Left lung (tissue), 10 donors: ENCODE data around the gene TXNDC12. TPM values are rescaled to one million over a fixed set of nuclear protein-coding genes. Genes with fewer than 3 reads are reported as not detected.

Source experiments
- ATAC-seq: fragments of 200-7000 bp; cut with Tn5 transposase; one replicate; pipeline ENCODE4 v1.9.1; 2020; ENCODE audit warnings: moderate library complexity
- DNase-seq, 4 donors: peaks; one replicate each; pipeline ENCODE4 v3.0.0-alpha.2; 2013 to 2020
- H3K27ac ChIP-seq, 2 donors: fragments of 200-600 bp; sonication (generic) in 1 of 2; one replicate each; pipeline versions ENCODE4 v1.5.0 to v1.8.0; 2020 to 2021
- H3K27me3 ChIP-seq, 2 donors: fragments of 200-600 bp; sonication (generic) in 1 of 2; one replicate each; pipeline versions ENCODE4 v1.5.0 to v1.8.0; 2020 to 2021
- H3K36me3 ChIP-seq, 2 donors: fragments of 200-600 bp; sonication (generic) in 1 of 2; one replicate each; pipeline versions ENCODE4 v1.5.0 to v1.8.0; 2020 to 2021
- H3K4me1 ChIP-seq, 2 donors: fragments of 200-600 bp; one replicate each; pipeline ENCODE4 v1.8.0; 2021
- H3K4me3 ChIP-seq, 2 donors: fragments of 200-600 bp; sonication (generic) in 1 of 2; one replicate each; pipeline versions ENCODE4 v1.5.0 to v1.8.0; 2020 to 2021; ENCODE audit warnings: mild to moderate bottlenecking in 1 of 2
- H3K9me3 ChIP-seq, 2 donors: fragments of 200-600 bp; sonication (generic) in 1 of 2; one replicate each; pipeline versions ENCODE4 v1.5.0 to v1.8.0; 2020 to 2021
- intact Hi-C, 2 donors: fragments of 100-400 bp; cut with DNase I; formaldehyde crosslinking; loops; one replicate each; pipeline versions ENCODE4 v1.11.2 to v1.14.2; 2022
- polyA plus RNA-seq, 6 donors: library from polyadenylated mRNA; unstranded; fragments of 120-200 nt; gene quantifications; one replicate each; pipeline ENCODE4 v1.2.1, GENCODE V29; 2013; ENCODE audit not compliant: insufficient read length in 6 of 6
- total RNA-seq, 2 donors: library from RNA; stranded (reverse); fragmentation: NEBNext Ultra II Directional; extraction: Animal tissue kit (Norgen Biotek cat#: 25700); gene quantifications; one replicate each; pipeline ENCODE4 v1.2.1, GENCODE V29; 2021
- TF ChIP-seq, protein P1 (sequence below), 2 donors: fragments of 200-600 bp; sonication (generic) in 1 of 2; IDR thresholded peaks; one replicate each; pipeline versions ENCODE4 v1.5.0 to v1.8.0; 2021; ENCODE audit warnings: antibody characterized with exemption in 2 of 2
- donor health status: DM: no; HTN: yes; CAD: no.
- donor health status: DM: no; HTN: no; CAD: no.

Gene TXNDC12
- total and polyA plus RNA-seq, 8 donors = 43.5 to 60.8 (median 56.4) TPM

DNA sequence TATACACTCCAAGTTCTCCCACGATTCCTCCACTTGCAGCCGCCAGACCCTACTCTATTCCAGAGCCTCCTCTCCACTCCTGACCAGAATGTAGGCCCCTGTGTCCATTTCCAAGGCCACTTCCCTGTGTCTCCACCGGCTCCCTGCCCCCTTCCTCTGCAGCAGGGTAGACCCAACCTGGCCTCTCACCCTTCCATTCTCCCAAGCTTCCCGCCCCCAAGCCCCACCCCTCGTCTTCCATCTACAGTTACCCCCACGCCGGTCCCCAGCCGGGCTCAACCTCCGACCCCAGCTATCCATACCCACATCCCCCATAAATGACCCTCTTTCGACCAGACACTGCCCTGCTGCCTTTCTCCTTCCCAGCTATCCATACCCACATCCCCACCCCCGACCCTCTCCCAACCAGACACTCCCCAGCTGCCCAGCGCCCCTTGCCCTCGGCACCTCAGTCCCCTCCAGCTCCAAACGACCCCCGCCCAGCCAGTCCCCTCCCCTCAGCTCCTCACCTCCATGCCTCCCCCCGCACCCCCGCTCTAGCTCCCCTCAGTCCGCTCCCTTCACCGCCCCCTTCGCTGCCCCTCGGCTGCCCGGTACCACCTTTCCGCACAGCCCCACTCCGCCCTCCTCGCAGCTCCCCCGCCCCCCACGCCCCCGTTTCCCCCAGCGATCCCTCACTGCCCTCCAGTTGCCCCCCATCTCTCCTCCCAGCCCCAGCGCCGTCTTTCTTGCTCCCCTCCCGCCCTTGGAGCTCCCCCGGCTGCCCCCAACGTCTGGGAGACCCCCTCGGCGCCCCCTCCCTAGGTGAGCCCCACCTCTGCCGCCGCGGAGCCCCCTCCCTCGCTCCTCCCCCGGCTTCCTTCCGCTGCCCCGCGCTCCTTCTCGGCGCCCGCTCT is 65.2 kb downstream of the TXNDC12 start:
- intact Hi-C loops = no loop called here
- no peaks in the 10 kb centered on the region for H3K9me3 ChIP-seq
- peaks cover 36 to 72% of the 10 kb centered on the region in 2 donors for H3K27me3 ChIP-seq
- no peak overlapping the region for H3K27ac ChIP-seq
- ATAC-seq (no peak), DNase-seq (no peak)
- TF ChIP-seq, protein P1, sequence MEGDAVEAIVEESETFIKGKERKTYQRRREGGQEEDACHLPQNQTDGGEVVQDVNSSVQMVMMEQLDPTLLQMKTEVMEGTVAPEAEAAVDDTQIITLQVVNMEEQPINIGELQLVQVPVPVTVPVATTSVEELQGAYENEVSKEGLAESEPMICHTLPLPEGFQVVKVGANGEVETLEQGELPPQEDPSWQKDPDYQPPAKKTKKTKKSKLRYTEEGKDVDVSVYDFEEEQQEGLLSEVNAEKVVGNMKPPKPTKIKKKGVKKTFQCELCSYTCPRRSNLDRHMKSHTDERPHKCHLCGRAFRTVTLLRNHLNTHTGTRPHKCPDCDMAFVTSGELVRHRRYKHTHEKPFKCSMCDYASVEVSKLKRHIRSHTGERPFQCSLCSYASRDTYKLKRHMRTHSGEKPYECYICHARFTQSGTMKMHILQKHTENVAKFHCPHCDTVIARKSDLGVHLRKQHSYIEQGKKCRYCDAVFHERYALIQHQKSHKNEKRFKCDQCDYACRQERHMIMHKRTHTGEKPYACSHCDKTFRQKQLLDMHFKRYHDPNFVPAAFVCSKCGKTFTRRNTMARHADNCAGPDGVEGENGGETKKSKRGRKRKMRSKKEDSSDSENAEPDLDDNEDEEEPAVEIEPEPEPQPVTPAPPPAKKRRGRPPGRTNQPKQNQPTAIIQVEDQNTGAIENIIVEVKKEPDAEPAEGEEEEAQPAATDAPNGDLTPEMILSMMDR (IDR thresholded peaks at IDR 0.05) = no peak
- no peaks in the 10 kb centered on the region for H3K4me1 ChIP-seq
- no peaks in the 10 kb centered on the region for H3K36me3 ChIP-seq
- peak overlapping the region; percentile 22 to 36 for H3K4me3 ChIP-seq

DNA sequence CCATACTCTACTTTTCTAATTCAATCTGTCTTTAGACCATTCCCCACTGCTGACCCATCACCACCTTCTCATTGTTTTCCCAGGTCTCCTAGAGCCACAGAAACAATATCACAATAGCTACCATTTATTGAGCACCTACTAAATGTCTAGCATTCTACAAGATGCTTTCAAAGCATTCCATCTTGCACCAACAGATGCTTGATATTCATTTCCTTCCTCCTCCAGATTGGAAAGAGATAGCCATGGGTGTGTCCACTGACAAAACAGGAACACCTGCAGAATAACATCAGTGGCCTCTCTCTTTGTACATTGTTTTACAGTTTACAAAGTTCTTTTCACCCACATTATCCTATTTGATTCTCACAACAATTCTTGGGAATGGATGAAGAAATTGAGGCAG is 66.7 kb downstream of the TXNDC12 start:
- Histone ChIP-seq H3K27ac (no peak overlapping the region), H3K9me3 (no peaks in the 10 kb centered on the region), H3K4me1 (no peaks in the 10 kb centered on the region), H3K4me3 (no peak overlapping the region), H3K36me3 (no peaks in the 10 kb centered on the region), H3K27me3 (peaks cover 35 to 61% of the 10 kb centered on the region in 2 donors)
- TF ChIP-seq, protein P1 (IDR thresholded peaks at IDR 0.05) = no peak
- DNase-seq (no peak), ATAC-seq (no peak)
- intact Hi-C loops = no loop called here

DNA sequence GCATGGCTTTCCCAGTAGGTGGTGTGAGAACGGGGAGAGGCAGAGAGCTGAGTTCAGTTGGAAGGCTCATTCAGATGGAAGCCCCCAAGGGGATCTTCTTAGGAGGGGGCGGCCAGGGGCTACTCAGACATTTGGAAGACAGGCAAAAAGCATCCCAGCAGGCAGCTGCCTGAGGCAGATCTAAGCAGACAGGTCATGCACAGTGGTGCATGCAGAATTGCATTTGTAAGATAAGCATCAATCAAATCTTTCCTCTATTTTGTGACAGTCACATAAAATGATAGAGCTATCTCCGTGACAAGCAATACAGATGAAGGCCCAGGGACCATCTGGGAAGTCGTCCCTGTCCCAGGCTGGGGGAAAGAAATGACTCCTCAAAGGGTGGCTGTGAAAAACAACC is 68.3 kb downstream of the TXNDC12 start:
- no peak overlapping the region for H3K27ac ChIP-seq
- no peaks in the 10 kb centered on the region for H3K9me3 ChIP-seq
- intact Hi-C loops = no loop called here
- no peak overlapping the region for H3K4me3 ChIP-seq
- no peaks in the 10 kb centered on the region for H3K36me3 ChIP-seq
- TF ChIP-seq, protein P1 (IDR thresholded peaks at IDR 0.05) = no peak
- no peaks in the 10 kb centered on the region for H3K4me1 ChIP-seq
- no peak for ATAC-seq
- H3K27me3 ChIP-seq = peaks cover 25 to 46% of the 10 kb centered on the region in 2 donors
- DNase-seq = no peak

DNA sequence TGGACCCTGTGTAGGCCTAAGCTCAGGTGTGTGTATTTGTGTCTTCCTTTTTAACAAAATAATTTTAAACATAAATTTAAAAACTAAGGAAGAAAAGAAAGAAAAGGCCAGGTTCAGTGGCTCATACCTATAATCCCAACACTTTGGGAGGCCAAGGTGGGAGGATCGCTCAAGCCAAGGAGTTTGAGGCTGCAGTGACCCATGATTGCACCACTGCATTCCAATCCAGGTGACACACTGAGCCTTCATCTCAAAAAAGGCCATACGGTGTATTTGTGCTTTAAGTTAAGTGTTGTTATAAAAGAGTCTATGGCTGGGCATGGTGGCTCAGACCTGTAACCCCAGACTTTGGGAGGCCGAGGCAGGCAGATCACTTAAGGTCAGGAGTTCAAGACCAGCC is 72.8 kb downstream of the TXNDC12 start:
- intact Hi-C loops = no loop called here
- Histone ChIP-seq H3K36me3 (no peaks in the 10 kb centered on the region), H3K27ac (no peak overlapping the region), H3K4me1 (no peaks in the 10 kb centered on the region), H3K27me3 (peaks cover 0 to 16% of the 10 kb centered on the region in 2 donors), H3K4me3 (no peak overlapping the region), H3K9me3 (no peaks in the 10 kb centered on the region)
- TF ChIP-seq, protein P1 (IDR thresholded peaks at IDR 0.05) = no peak
- DNase-seq (no peak), ATAC-seq (no peak)

DNA sequence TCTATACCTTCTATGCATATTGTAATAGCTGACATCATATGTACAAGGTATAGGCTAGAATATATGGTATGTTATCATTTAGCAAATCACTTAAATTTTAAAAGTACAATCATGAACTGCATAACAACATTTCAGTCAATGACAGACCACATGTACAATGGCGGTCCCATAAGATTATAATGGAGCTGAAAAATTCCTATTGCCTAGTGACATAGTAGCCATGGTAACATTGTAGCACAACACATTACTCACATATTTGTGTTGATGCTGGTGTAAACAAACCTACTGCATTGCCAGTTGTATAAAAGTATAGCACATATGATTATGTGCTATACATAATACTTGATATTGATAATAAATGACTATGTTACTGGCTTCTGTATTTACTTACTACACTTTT is 73.4 kb downstream of the TXNDC12 start:
- Histone ChIP-seq H3K36me3 (no peaks in the 10 kb centered on the region), H3K27ac (no peak overlapping the region), H3K27me3 (peaks cover 0 to 22% of the 10 kb centered on the region in 2 donors), H3K9me3 (no peaks in the 10 kb centered on the region), H3K4me1 (no peaks in the 10 kb centered on the region), H3K4me3 (no peak overlapping the region)
- DNase-seq = no peak
- TF ChIP-seq, protein P1 (IDR thresholded peaks at IDR 0.05) = no peak
- no peak for ATAC-seq
- intact Hi-C loops = no loop called here
